Glomerular endothelial cell (primary cell): ENCODE measurements around the gene SAPCD1. TPM values are rescaled to one million over a fixed set of nuclear protein-coding genes. Genes with fewer than 3 reads are reported as not detected.
"Not testable (repeated sequence)": the region's sequence is repeated elsewhere in the genome, so short reads cannot be mapped to it uniquely, and the experiment has no call there.

ENCODE experiments used
- DNase-seq: peaks from one replicate; pipeline ENCODE4 v3.0.0-alpha.2; 2011; ENCODE audit warnings: low read depth, low spot score; ENCODE audit errors: extremely low read depth
- total RNA-seq: library from RNA; depleted of rRNA; stranded (reverse); fragments of >200 nt; gene quantifications from 2 replicates; pipeline ENCODE4 v1.2.3, GENCODE V29; 2015

SAPCD1 gene
- total RNA-seq, 1 donor from 2014 or later: 3.9 TPM

GRCh38 chr6:31776485-31776988 lies 14.1 kb downstream of the SAPCD1 start:
- no peak for DNase-seq

- no peak for DNase-seq
Observed at GRCh38 chr6:31776989-31777666, 14.7 kb downstream of the SAPCD1 start, which contains the start of gene VWA7. Gene VWA7, minus strand, starts transcription at chr6:31777328. Its CDS starts 549 bp downstream, at chr6:31776779.

- no peak for DNase-seq
Observed at GRCh38 chr6:31777667-31778050, 15.2 kb downstream of the SAPCD1 start.

- no peak for DNase-seq
Observed at GRCh38 chr6:31778193-31778592, 15.7 kb downstream of the SAPCD1 start.

GRCh38 chr6:31778999-31779885 lies 16.8 kb downstream of the SAPCD1 start:
- no peak for DNase-seq

GRCh38 chr6:31779908-31780307 lies 17.5 kb downstream of the SAPCD1 start:
- DNase-seq: no peak

- no peak for DNase-seq
Observed at GRCh38 chr6:31780507-31781243, 18.2 kb downstream of the SAPCD1 start.

GRCh38 chr6:31781244-31782125 lies 19.0 kb downstream of the SAPCD1 start:
- no peak for DNase-seq

- no peak for DNase-seq
Observed at GRCh38 chr6:31782126-31782855, 19.8 kb downstream of the SAPCD1 start.

- DNase-seq: no peak
Observed at GRCh38 chr6:31784098-31784925, 21.9 kb downstream of the SAPCD1 start.

- no peak for DNase-seq
Observed at GRCh38 chr6:31785475-31785874, 23.0 kb downstream of the SAPCD1 start.

GRCh38 chr6:31791324-31792089 lies 29.1 kb downstream of the SAPCD1 start:
- DNase-seq: no peak

GRCh38 chr6:31792090-31792374 lies 29.6 kb downstream of the SAPCD1 start:
- DNase-seq: no peak

- DNase-seq: no peak
Observed at GRCh38 chr6:31792761-31793171, 30.3 kb downstream of the SAPCD1 start.

GRCh38 chr6:31793927-31794245 lies 31.4 kb downstream of the SAPCD1 start:
- not testable (repeated sequence) for DNase-seq

GRCh38 chr6:31794294-31794865 lies 31.9 kb downstream of the SAPCD1 start:
- DNase-seq: no peak

- DNase-seq: no peak
Observed at GRCh38 chr6:31794866-31795615, 32.6 kb downstream of the SAPCD1 start.
